Ovary (tissue), 3 donors: ENCODE data around the gene TLR6.

ENCODE experiments used
- EP300 ChIP-seq: sonication (generic); formaldehyde crosslinking; IDR thresholded peaks from one replicate; pipeline ENCODE4 v1.6.1; 2017; ENCODE audit warnings: antibody characterized with exemption
- POLR2A ChIP-seq: fragments of 450-650 bp; IDR thresholded peaks from one replicate; pipeline ENCODE4 v1.6.1; 2017; ENCODE audit warnings: antibody characterized with exemption, mild to moderate bottlenecking, moderate library complexity
- TF ChIP-seq, protein P1 (sequence below), 3 donors: fragments of 450-650 bp in 2 of 3; fragments of 200-600 bp in 1 of 3; IDR thresholded peaks; one replicate each; pipeline versions ENCODE4 v1.5.1 to v1.8.0; 2016 to 2022; ENCODE audit warnings: antibody characterized with exemption in 3 of 3, mild to moderate bottlenecking in 1 of 3
- donor health status: DM: no; HTN: no; CAD: no.

DNA sequence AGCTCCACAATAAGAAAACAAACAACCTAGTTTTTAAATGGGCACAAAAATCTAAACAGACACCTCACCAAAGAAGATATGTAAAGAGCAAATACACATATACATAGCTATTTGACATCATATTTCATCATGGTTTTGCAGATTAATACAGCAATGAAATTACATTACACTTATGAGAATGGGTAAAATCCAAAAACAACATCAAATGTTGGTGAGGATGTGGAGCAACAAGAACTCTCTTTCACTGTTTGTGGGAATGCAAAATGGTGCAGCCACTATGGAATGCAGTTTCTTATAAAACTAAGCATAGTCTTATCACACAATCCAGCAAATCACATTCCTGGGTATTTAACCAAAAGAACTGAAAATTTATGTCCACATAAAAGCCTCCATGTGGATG, 25.0 kb downstream of the TLR6 start:
- TF ChIP-seq, protein P1, sequence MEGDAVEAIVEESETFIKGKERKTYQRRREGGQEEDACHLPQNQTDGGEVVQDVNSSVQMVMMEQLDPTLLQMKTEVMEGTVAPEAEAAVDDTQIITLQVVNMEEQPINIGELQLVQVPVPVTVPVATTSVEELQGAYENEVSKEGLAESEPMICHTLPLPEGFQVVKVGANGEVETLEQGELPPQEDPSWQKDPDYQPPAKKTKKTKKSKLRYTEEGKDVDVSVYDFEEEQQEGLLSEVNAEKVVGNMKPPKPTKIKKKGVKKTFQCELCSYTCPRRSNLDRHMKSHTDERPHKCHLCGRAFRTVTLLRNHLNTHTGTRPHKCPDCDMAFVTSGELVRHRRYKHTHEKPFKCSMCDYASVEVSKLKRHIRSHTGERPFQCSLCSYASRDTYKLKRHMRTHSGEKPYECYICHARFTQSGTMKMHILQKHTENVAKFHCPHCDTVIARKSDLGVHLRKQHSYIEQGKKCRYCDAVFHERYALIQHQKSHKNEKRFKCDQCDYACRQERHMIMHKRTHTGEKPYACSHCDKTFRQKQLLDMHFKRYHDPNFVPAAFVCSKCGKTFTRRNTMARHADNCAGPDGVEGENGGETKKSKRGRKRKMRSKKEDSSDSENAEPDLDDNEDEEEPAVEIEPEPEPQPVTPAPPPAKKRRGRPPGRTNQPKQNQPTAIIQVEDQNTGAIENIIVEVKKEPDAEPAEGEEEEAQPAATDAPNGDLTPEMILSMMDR (IDR thresholded peaks at IDR 0.05) = no peak
- TF ChIP-seq POLR2A (no peak), EP300 (no peak)
